Activated CD8-positive, alpha-beta T cell treated with anti-CD3 and anti-CD28 coated beads for 36 hours (primary cell): ENCODE data around the gene SAMD10. TPM values are rescaled to one million over a fixed set of nuclear protein-coding genes. Genes with fewer than 3 reads are reported as not detected.

Experiments
- ATAC-seq: fragments of 200-7000 bp; cut with Tn5 transposase; one replicate; pipeline ENCODE4 v1.10.0; 2021; ENCODE audit warnings: mild to moderate bottlenecking, moderate library complexity
- CTCF ChIA-PET: fragments of 350-600 bp; sonication (Branson Sonifier 250); formaldehyde crosslinking; loops from one replicate; lab custom pipeline; 2021; ENCODE audit warnings: antibody characterized with exemption; lab: Charles Lee
- POLR2A ChIA-PET: fragments of 350-600 bp; sonication (Branson Sonifier 250); formaldehyde crosslinking; loops from one replicate; lab custom pipeline; 2021; ENCODE audit warnings: antibody characterized with exemption; lab: Charles Lee
- DNase-seq: peaks from one replicate; pipeline ENCODE4 v3.0.0-alpha.2; 2020
- H3K27ac Mint-ChIP-seq: one replicate; pipeline ENCODE4 v1.8.0; 2021; ENCODE audit warnings: mild to moderate bottlenecking, mixed read lengths
- H3K27me3 Mint-ChIP-seq: one replicate; pipeline ENCODE4 v1.8.0; 2021; ENCODE audit warnings: mixed read lengths
- H3K36me3 Mint-ChIP-seq: one replicate; pipeline ENCODE4 v1.8.0; 2021; ENCODE audit warnings: low read depth, mixed read lengths
- H3K4me1 Mint-ChIP-seq: one replicate; pipeline ENCODE4 v1.8.0; 2021; ENCODE audit warnings: low read depth, mixed read lengths
- H3K4me3 Mint-ChIP-seq: one replicate; pipeline ENCODE4 v1.8.0; 2021; ENCODE audit warnings: mild to moderate bottlenecking, moderate library complexity, mixed read lengths
- H3K9me3 Mint-ChIP-seq: one replicate; pipeline ENCODE4 v1.8.0; 2021; ENCODE audit warnings: mixed read lengths
- CTCF ChIP-seq: fragments of 200-600 bp; IDR thresholded peaks from one replicate; pipeline ENCODE4 v1.8.0; 2022; ENCODE audit warnings: antibody characterized with exemption, mild to moderate bottlenecking
- intact Hi-C: fragments of 100-400 bp; cut with micrococcal nuclease; formaldehyde crosslinking; loops from one replicate; pipeline ENCODE4 v1.10.0; 2022
- total RNA-seq, 2 experiments: library from RNA; stranded (reverse); gene quantifications; one replicate each; pipeline ENCODE4 v1.2.3, GENCODE V29; 2021

The SAMD10 gene
- total RNA-seq, 2 experiments from 2014 or later = 17.4 to 17.5 TPM

DNA sequence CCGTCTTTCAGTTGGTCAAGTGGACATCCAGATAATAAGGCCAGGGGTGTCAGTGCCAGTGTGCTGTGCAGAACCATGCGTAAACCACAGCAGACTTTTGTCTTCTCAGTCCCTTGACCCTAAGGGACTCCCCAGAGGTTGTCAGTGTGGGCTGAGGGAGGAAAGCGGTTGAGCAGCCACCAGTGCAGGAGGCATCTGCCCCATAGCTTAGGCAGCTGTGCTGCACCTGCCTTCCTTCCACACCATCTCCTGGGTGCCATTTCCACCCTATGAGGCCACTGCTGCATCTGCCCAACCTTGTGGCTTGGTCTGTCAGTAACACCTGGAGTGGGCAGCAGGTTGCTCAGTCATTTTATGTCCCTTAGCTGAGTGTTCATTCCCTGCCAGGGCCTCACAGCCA, 27.5 kb upstream of the SAMD10 start:
- intact Hi-C loops = no loop called here
- H3K4me1 Mint-ChIP-seq = peaks cover 14% of the 10 kb centered on the region
- CTCF ChIA-PET = interaction anchor here (1.3 kb wide), 1 partner anchor 24 kb away, joined by 3 read pairs; no protein-coding TSS in a partner anchor
- TF ChIP-seq CTCF = no peak
- no peaks in the 10 kb centered on the region for H3K27me3 Mint-ChIP-seq
- H3K4me3 Mint-ChIP-seq = no peak overlapping the region
- ATAC-seq (no peak), DNase-seq (no peak)
- peaks cover 11% of the 10 kb centered on the region for H3K9me3 Mint-ChIP-seq
- POLR2A ChIA-PET = interaction anchor here (0.6 kb wide), 1 partner anchor 33 kb away, joined by 4 read pairs; no protein-coding TSS in a partner anchor
- H3K27ac Mint-ChIP-seq = no peak overlapping the region
- peaks cover 66% of the 10 kb centered on the region for H3K36me3 Mint-ChIP-seq

- no peak overlapping the region for H3K4me3 Mint-ChIP-seq
- no peak overlapping the region for H3K27ac Mint-ChIP-seq
- peaks cover 11% of the 10 kb centered on the region for H3K9me3 Mint-ChIP-seq
- DNase-seq (no peak), ATAC-seq (no peak)
- ChIA-PET POLR2A (no interaction called here), CTCF (interaction anchor here (1.3 kb wide), 1 partner anchor 23 kb away, joined by 3 read pairs; no protein-coding TSS in a partner anchor)
- intact Hi-C loops = no loop called here
- no peaks in the 10 kb centered on the region for H3K27me3 Mint-ChIP-seq
- TF ChIP-seq CTCF = no peak
- peaks cover 13% of the 10 kb centered on the region for H3K4me1 Mint-ChIP-seq
- peaks cover 68% of the 10 kb centered on the region for H3K36me3 Mint-ChIP-seq
Observed at GRCh38 chr20:64006490-64006889, 27.0 kb upstream of the SAMD10 start.

GRCh38 chr20:64005394-64005793, 26.0 kb upstream of the SAMD10 start:
- H3K4me3 Mint-ChIP-seq = no peak overlapping the region
- ChIA-PET CTCF (no interaction called here), POLR2A (no interaction called here)
- DNase-seq (no peak), ATAC-seq (no peak)
- intact Hi-C loops = no loop called here
- H3K27me3 Mint-ChIP-seq = no peaks in the 10 kb centered on the region
- no peak for TF ChIP-seq CTCF
- no peak overlapping the region for H3K27ac Mint-ChIP-seq
- peaks cover 9% of the 10 kb centered on the region for H3K9me3 Mint-ChIP-seq
- peaks cover 63% of the 10 kb centered on the region for H3K36me3 Mint-ChIP-seq
- H3K4me1 Mint-ChIP-seq = peaks cover 4% of the 10 kb centered on the region

DNA sequence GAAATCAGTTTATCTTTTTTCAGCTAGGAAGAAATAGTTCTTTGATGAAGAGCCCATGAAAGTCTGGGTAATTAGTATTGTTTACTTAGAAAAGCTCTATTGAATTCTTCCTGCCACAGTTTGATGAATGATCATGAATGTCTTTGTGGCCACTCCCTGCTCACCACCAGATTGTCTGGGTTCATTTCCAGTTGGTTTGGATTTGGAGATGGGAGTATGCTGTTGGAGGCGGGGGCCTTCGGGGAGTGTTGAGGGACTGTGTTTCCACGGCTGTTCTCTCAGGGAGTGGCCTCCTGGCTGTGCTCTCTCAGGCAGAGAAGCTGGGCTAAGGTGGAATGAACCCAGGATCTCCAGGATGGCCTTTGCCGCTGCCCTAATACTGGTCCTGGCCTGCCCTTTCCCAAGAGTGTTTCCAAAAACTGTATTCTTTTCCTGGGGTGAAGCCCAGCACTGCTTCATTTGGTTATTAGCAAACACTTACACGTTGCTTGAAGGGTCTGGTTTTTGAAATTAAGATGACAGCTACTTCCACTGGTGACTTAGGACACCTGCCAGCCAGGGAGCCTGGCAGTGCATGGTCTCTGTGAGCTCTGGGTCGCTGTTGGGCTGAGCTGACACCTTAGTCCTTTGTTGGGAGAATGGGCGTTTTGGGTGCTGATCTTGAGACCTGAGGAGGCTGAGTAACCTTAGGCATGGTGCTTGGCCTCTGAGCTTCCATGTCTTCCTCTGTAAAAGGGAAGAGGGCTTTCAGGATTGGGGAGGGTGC, 24.7 kb upstream of the SAMD10 start:
- TF ChIP-seq CTCF = no peak
- H3K27me3 Mint-ChIP-seq = no peaks in the 10 kb centered on the region
- POLR2A ChIA-PET = interaction anchor here (0.6 kb wide), 1 partner anchor 9 kb away, joined by 3 read pairs; no protein-coding TSS in a partner anchor
- ATAC-seq (no peak), DNase-seq (no peak)
- no peaks in the 10 kb centered on the region for H3K4me1 Mint-ChIP-seq
- CTCF ChIA-PET = interaction anchor here (1.3 kb wide), 1 partner anchor 35 kb away, joined by 6 read pairs; no protein-coding TSS in a partner anchor
- peak overlapping the region; percentile 46 for H3K27ac Mint-ChIP-seq
- H3K9me3 Mint-ChIP-seq = peaks cover 3% of the 10 kb centered on the region
- peaks cover 57% of the 10 kb centered on the region for H3K36me3 Mint-ChIP-seq
- H3K4me3 Mint-ChIP-seq = no peak overlapping the region
- intact Hi-C loops = no loop called here

DNA sequence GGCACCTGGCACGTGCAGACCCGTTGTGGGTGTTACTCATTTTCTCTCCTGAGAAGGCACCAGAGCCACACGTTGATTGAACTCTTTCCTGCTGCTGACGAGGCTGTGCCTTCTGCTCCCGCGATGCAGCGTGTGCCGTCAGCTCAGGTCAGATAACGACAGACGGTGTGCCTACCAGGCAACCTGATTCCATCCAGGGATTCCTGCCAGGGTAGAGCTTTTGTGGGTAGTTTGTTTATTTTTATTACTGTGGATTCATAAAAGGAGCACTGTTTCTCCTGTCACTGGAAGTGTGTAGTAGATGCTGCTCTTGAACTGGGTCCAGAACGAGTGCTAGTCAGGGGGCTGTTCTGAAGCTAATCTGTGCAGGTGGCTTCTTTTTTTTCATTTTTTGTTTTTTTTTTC, 22.2 kb upstream of the SAMD10 start:
- CTCF ChIA-PET = interaction anchor here (1.2 kb wide), 1 partner anchor 19 kb away, joined by 3 read pairs; no protein-coding TSS in a partner anchor
- Mint-ChIP-seq H3K9me3 (no peaks in the 10 kb centered on the region), H3K27me3 (no peaks in the 10 kb centered on the region), H3K27ac (no peak overlapping the region), H3K4me3 (no peak overlapping the region), H3K36me3 (peaks cover 48% of the 10 kb centered on the region), H3K4me1 (no peaks in the 10 kb centered on the region)
- DNase-seq = no peak
- POLR2A ChIA-PET = no interaction called here
- intact Hi-C loops = no loop called here
- TF ChIP-seq CTCF = no peak
- ATAC-seq = no peak
